Spleen (tissue), 7 donors: ENCODE results near the gene SH3BP1.

ENCODE experiments used
- CTCF ChIP-seq, 11 experiments: fragments of 200-600 bp in 7 of 11; fragments of 450-650 bp in 4 of 11; sonication (generic) in 4 of 11; IDR thresholded peaks in 8 of 11; conservative IDR thresholded peaks in 3 of 11; 1 replicate in 7 of 11; 2 replicates in 4 of 11; pipeline versions ENCODE4 v1.4.0 to v1.8.0; 2016 to 2021; ENCODE audit warnings: antibody characterized with exemption in 11 of 11, inconsistent platforms in 4 of 11, mild to moderate bottlenecking in 1 of 11
- POLR2A ChIP-seq, 3 donors: fragments of 450-650 bp; IDR thresholded peaks; one replicate each; pipeline ENCODE4 v1.5.1; 2017; ENCODE audit warnings: antibody characterized with exemption in 3 of 3, mild to moderate bottlenecking in 1 of 3
- donor health status: DM: no; HTN: no; CAD: no; lungs with moderate emphysema.
- donor health status: DM: no; HTN: no; CAD: no.
- donor health status: DM: no; HTN: no; CAD: no.

- TF ChIP-seq CTCF (IDR thresholded peaks at IDR 0.05 in 8 of 11, conservative IDR thresholded peaks at IDR 0.05 in 3 of 11) (no peak), POLR2A (IDR thresholded peaks at IDR 0.05) (no peak)
Measured at GRCh38 chr22:37619991-37620390, 19.5 kb upstream of the SH3BP1 start.
